NCI-H510A (cell line): ENCODE results near the gene BCL11A.

ENCODE experiments used
- DNase-seq: peaks from one replicate; lab custom pipeline; 2025; lab: John Stamatoyannopoulos, UW

BCL11A gene

GRCh38 chr2:60461421-60462108 is 91.9 kb downstream of the BCL11A start:
- DNase-seq: no peak

DNA sequence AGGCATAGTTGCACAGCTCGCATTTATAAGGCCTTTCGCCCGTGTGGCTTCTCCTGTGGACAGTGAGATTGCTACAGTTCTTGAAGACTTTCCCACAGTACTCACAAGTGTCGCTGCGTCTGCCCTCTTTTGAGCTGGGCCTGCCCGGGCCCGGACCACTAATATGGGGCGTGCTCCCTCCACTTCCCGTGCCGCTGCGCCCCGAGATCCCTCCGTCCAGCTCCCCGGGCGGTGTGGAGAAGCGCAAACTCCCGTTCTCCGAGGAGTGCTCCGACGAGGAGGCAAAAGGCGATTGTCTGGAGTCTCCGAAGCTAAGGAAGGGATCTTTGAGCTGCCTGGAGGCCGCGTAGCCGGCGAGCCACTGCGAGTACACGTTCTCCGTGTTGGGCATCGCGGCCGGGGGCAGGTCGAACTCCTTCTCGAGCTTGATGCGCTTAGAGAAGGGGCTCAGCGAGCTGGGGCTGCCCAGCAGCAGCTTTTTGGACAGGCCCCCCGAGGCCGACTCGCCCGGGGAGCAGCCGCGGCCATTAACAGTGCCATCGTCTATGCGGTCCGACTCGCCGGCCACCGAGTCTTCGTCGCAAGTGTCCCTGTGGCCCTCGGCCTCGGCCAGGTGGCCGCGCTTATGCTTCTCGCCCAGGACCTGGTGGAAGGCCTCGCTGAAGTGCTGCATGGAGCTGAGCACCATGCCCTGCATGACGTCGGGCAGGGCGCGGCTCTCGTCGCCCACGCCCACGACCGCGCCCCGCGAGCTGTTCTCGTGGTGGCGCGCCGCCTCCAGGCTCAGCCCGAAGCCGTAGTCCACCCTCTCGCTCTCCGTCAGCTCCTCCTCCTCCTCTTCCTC is 92.7 kb downstream of the BCL11A start:
- DNase-seq: no peak

DNA sequence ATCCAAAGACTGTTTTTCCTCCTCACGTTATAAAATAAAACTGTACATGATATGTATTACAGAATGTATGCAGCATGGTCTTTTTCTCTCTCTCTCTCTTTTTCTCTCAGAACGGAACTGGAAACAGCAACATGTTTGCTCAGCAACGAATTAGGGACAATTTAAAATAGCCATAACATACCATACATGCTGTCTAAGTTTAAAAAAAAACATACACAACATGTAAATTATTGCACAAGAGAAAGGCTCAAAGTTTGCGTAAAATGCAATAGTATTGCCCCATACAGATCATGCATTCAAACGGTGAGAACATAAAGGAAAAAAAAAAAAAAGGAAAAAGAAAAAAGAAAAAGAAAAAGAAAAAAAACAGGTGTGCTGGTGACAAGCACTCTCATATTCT is 93.6 kb downstream of the BCL11A start:
- DNase-seq: no peak

DNA sequence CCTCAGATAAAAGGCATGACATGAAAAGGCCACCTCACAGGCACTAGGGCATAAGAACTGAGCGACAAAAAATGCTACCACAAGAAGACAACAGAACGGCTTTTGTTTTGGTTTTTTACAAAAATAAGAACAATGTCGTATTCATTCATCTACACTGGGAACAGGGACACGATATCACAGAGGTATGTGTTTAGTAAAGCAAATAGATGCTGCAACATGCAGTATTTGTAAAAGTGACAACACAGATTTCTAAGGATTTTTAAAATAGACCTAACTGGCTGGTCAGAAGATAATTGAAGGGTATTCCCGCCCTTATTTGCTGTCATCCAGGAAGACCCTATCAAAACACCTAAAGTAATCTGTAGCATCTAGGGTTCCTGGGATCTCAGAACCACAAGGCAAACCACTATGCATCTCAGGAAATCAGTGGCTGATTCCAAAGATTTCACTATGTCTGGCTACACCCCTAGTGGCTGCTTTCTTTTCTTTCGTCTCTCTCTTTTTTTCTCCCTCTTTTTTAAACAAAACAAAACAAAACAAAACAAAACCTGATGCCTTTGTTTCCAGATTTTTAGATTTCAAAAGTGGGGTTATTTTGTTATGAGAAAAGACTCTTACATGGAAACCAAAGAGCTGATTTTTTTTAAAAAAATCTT is 97.2 kb downstream of the BCL11A start:
- DNase-seq: no peak

DNA sequence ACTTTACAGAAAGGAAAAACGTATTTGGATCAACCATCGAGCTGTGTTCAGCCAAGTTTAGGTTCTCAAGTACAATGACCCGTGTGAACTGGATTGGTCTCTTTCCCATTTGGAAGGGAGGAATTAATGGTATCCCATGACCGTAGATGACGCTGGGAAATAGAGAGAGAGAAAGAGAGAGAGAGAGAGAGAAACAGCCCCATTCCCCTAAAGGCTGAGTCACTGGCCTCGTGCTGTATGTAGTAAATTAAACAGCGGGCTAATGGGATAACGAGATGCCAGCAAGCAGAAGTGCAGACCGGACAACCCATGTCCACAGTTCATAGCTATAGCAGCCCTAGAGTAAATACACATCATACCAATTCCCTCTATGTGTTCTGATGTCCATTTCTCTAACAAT is 99.6 kb downstream of the BCL11A start:
- DNase-seq: no peak

DNA sequence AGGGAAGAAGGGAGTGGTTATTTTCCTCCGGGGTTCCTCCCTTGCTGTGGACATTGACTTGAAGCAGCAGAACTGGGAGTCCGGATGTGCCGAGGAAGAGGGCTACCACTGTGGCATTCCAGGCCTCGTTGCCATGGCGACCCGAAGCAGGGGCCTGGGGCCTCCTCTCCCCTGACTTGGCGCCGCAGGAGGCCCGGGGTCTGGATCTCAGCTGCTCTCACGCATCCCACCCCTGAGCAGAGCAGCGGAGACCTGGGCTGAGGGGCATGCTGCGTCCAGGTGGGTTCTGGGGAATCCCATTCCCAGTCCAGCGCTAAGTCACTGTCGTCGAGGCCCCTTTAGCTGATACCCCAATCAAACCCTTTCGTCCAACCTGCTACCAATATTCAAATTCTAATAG is 100.2 kb downstream of the BCL11A start:
- no peak for DNase-seq

GRCh38 chr2:60450488-60450887 is 103.0 kb downstream of the BCL11A start:
- DNase-seq: no peak

GRCh38 chr2:60447943-60448342 is 105.5 kb downstream of the BCL11A start:
- DNase-seq: no peak

DNA sequence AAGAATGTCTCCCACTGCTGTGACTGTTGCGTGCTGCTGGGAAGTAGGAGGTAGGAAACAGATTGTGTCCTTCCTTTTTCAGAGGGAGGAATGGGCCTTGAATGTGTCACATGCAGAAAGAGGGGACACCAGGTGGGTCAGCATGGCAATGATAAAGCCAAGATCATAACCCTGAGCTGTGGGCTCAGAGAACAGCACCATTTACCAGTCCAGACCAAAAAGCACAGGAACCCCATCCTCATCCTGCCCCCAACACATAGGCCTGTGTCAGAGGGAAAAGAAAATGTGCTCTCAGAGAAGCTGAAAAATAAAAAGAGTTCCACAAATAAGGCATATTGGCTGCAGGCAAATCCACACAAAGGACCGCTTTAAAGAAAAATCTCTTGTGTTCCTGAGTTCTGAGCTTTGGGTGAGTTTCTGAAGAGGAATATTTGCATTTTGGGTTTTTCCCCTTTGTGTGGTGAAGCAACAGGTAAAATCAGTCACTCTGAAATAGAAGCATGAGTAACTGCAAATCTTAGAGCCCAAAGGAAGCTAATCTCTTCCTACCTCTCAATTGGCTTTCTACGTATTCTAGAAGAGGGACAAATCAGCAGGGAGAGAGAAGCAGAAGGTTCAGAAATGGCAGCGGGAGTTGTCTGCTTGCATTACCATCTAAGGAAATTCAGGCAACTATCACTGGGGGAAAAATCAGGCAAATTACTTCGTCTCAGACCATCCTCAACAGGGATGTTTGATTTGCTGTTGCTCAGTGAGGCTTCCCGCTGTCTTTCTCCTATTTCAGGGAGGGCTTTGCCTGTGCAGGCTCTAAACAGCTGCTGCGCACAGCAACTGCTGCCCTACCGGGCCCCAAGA is 106.8 kb downstream of the BCL11A start:
- no peak for DNase-seq

DNA sequence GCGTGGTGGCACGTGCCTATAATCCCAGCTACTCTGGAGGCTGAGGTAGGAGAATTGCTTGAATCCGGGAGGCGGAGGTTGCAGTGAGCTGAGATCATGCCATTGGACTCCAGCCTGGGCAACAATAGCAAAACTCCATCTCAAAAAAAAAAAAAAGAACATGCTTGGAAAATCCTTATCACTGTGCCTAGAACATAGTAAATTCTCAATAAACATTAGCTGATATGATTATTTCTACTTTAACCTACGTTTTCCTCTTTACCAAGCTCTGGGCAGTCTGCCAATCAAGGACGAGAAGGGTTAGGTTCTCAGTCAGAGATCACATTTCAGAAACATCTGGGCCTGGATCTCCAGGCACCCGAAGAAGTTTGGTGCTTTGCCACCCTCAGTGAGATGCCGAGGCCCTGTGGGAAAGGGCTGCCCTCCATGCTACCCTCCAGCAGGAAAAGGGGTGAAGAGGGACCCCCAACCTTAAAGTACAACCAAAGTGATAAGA is 107.7 kb downstream of the BCL11A start:
- no peak for DNase-seq

DNA sequence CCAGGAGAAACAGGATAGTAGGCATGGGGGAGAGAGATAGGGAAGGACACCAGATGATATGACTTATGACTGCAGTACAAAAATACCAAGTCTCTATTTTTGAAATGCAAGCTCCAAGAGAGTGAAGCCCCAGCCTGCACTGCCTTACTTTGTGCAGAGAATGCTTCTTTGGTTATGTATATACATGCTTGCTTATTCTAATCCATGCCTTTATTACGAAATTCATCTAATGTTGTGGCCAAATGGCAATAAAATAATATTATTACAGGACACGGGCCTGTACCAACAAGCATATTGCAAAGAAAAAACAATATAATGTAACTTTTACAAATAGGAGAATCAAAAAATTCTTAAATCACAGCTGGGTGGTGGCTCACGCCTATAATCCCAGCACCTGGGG is 110.8 kb downstream of the BCL11A start:
- no peak for DNase-seq

DNA sequence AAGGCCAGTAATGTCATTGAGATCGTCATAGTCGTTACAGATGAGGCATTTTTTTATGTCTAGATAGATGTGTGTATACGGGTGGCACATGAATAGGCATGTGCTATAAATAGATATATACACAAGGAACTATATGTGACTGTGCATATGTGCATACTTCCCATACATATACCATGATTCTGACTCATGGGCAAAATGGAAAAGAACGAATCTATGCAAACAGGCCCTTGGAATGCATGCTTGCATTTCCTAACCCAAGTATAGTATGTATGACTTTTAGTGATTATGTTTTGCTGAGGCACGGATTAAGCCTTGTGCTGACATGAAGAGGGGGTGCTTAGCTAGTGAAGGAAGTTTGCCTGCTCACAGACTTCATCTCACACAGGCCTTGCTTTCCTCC is 111.7 kb downstream of the BCL11A start:
- no peak for DNase-seq

- DNase-seq: no peak
These were observed 112.7 kb downstream of the BCL11A start for GRCh38 chr2:60440767-60441163.

DNA sequence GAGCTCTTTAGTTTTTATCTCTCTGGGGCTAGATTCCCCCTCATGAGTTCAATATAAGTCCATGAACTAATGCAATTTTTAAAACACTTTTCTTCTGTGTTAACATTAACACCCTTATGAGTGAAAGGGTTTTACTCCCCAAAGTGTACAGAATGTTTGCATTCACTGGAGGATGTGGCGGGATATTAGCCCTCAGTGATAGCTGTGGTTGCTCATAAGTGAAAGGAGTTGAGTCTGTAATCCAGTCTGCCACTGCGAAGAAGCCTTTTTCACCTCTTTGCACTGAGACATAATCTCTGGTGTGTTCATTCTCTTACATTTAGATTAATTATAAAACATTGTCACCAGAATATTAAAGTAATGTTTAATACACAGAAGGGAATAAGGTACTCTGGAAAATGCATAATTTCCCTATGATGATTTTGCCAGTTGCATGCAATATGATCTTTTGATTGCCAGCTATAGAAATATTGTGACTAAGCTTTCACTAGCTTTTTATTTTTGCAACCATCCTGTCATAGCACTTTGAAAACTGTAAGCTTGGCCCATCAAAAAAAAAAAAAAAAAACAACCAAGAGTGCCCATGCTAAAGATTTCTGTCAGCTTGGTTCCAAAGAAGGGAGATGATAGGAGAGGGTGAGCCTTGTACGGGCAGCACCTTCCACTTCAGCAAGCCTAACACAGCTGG is 113.2 kb downstream of the BCL11A start:
- no peak for DNase-seq

- no peak for DNase-seq
These were observed 114.1 kb downstream of the BCL11A start for GRCh38 chr2:60439219-60439974.

- no peak for DNase-seq
These were observed 114.8 kb downstream of the BCL11A start for GRCh38 chr2:60438653-60439052.

GRCh38 chr2:60438131-60438530 is 115.3 kb downstream of the BCL11A start:
- no peak for DNase-seq

DNA sequence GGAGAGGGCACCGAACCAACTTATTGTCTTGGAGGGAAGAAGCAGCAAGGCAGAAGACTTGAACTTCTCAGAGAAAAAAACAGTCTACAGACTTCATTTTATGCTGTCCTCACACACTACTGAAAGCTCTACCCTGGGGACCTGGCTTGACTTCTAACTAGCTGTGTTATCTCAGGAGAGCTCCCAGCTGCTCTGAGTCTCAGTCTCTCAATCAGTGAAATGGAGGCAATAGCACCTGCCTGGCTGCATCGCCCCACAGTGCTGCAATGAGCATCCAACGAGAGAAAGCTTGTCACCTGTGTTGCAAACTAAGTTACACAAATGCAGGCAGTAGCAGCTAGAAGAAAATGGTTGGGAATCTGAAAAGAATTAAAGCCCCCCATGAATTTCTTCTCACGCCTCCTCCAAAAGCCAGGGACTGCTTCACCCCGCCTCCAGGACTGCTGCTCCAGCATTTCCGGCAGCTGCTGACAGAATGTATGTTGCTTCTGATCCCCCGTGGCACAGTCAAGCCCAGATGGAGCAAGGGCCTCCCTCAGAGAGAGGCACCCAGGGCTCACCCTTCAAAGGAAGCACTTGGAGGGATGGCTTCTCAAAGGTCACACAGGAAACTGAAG is 116.3 kb downstream of the BCL11A start:
- DNase-seq: no peak

DNA sequence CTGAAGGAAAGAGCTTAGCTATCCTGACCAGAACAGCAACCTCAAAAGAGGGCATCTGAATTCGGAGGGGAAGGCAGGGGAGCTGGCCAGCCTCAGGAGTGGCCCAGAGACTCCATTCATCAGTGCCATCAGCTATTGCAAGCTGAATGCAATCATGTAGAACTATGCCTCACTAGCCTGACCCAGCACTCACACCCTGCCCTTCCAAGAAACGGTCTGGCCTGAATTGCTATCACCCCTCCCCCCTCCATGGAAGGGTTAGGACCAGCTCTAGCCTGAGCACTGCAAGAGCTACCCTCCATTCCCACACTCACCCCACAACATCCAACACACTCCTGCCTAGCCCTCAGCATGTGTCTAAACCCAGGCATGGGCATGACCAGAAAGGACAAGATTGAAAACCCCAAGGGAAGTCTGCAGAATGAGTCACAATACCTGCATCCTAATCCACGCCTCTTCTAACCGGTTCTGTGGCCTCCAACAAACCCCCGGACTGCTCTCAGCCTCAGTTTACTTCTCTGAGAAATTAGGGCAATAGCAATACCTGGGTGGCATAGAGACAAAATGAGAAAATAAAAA is 120.3 kb downstream of the BCL11A start:
- no peak for DNase-seq
